Measurements from ENCODE around the gene AAGAB. TPM values are rescaled to one million over a fixed set of nuclear protein-coding genes. Genes with fewer than 3 reads are reported as not detected.

AAGAB gene
- total RNA-seq, 1 experiment from 2014 or later = 40.1 TPM

DNA sequence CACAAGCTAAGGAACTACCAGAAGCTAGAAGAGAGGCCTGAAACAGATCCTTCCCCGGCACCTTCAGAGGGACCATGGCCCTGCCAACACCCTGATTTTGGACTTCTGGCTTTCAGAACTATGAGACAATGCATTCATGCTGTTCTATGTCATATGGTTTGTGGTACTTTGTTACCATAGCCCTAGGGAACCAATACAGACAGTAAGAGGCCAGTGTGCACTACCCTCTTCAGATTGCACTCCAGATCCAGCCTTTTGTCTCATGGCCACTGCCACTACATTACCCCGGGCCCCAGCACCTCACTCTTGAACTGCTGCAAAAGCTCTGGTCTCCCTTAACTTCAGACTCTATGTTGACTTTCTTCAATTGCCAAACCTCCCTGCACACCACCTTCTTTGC is 24.0 kb downstream of the AAGAB start:
- no peak overlapping the region for H2BK12ac ChIP-seq (ENCODE audit: insufficient read length, low read depth, low read length)
- H2BK15ac ChIP-seq (ENCODE audit: low read depth, low read length) = no peak overlapping the region
- Mint-ChIP-seq H3K9me3 (no peaks in the 10 kb centered on the region), H3K4me1 (no peaks in the 10 kb centered on the region), H3K27me3 (ENCODE audit: low read depth) (no peaks in the 10 kb centered on the region), H3K4me3 (no peak overlapping the region), H3K27ac (0 out of 7 replicates have a peak overlapping the region, but pooled peaks of 1 of the 3 experiments have one; percentile 16), H3K36me3 (ENCODE audit: insufficient read depth in 1 of 3, low read depth in 3 of 3) (peaks cover 6 to 52% (median 37%) of the 10 kb centered on the region in 3 experiments; a peak in 6 of 7 replicates)
- H3K4me1 ChIP-seq (ENCODE audit: insufficient read depth, low read length) = no peaks in the 10 kb centered on the region
- no peak overlapping the region for H3K18ac ChIP-seq (ENCODE audit: insufficient read length, low read depth, low read length)
- no peaks in the 10 kb centered on the region for H3K9me3 ChIP-seq (ENCODE audit: control insufficient read depth, low read depth, low read length)
- no CpG with 5 or more reads among the region's 2 CpGs for WGBS (ENCODE audit: extremely low coverage, insufficient read length, low lambda C conversion rate)
- H3K27me3 ChIP-seq (ENCODE audit: insufficient read depth, low read length) = no peaks in the 10 kb centered on the region
- no peak overlapping the region for H3K56ac ChIP-seq (ENCODE audit: insufficient read length, low read depth, low read length)
- H2AFZ ChIP-seq (ENCODE audit: low read length) = no peak overlapping the region
- DNase-seq = no peak
- H4K8ac ChIP-seq (replicated peaks; ENCODE audit: insufficient read length, low read depth, low read length) = no peak overlapping the region
- H2BK5ac ChIP-seq (ENCODE audit: insufficient read length, low read length) = no peak overlapping the region
- H3K14ac ChIP-seq (ENCODE audit: insufficient read depth, low read length) = no peak overlapping the region
- H3T11ph ChIP-seq (ENCODE audit: low read length) = no peak overlapping the region
- H3K79me1 ChIP-seq (ENCODE audit: insufficient read depth, low read depth, low read length, poor library complexity, severe bottlenecking) = no peaks in the 10 kb centered on the region
- no peaks in the 10 kb centered on the region for H3K23me2 ChIP-seq (ENCODE audit: insufficient read length, low read depth, low read length, poor library complexity, severe bottlenecking)
- H3K27ac ChIP-seq (ENCODE audit: insufficient read length, low read depth, low read length) = no peak overlapping the region
- H2AK5ac ChIP-seq (ENCODE audit: insufficient read length, low read length) = no peak overlapping the region
- H3K4ac ChIP-seq (ENCODE audit: low read depth, low read length) = no peak overlapping the region
- no peaks in the 10 kb centered on the region for H3K79me2 ChIP-seq (ENCODE audit: insufficient read depth, low read length)
- H2BK20ac ChIP-seq (ENCODE audit: low read depth, low read length, poor library complexity, severe bottlenecking) = no peak overlapping the region
- no peak overlapping the region for H3K9ac ChIP-seq (ENCODE audit: extremely low read depth, insufficient read length, low read length)
- no peak overlapping the region for H4K91ac ChIP-seq (ENCODE audit: insufficient read length, low read depth, low read length)
- H4K5ac ChIP-seq (ENCODE audit: insufficient read length, low read depth, low read length) = no peak overlapping the region
- H4K20me1 ChIP-seq (ENCODE audit: control insufficient read depth, insufficient read depth, insufficient read length) = no peaks in the 10 kb centered on the region
- no peak overlapping the region for H3K4me2 ChIP-seq (ENCODE audit: insufficient read depth, insufficient read length, low read length)
- H2BK120ac ChIP-seq (ENCODE audit: low read depth, low read length, poor library complexity, severe bottlenecking) = no peak overlapping the region
- no peak overlapping the region for H3K23ac ChIP-seq (ENCODE audit: insufficient read length, low read depth, low read length)
- TF ChIP-seq, protein P1, sequence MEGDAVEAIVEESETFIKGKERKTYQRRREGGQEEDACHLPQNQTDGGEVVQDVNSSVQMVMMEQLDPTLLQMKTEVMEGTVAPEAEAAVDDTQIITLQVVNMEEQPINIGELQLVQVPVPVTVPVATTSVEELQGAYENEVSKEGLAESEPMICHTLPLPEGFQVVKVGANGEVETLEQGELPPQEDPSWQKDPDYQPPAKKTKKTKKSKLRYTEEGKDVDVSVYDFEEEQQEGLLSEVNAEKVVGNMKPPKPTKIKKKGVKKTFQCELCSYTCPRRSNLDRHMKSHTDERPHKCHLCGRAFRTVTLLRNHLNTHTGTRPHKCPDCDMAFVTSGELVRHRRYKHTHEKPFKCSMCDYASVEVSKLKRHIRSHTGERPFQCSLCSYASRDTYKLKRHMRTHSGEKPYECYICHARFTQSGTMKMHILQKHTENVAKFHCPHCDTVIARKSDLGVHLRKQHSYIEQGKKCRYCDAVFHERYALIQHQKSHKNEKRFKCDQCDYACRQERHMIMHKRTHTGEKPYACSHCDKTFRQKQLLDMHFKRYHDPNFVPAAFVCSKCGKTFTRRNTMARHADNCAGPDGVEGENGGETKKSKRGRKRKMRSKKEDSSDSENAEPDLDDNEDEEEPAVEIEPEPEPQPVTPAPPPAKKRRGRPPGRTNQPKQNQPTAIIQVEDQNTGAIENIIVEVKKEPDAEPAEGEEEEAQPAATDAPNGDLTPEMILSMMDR (conservative IDR thresholded peaks at IDR 0.05) = no peak
